SK-N-SH (cell line): Measurements from ENCODE around the gene SLC9A8. TPM values are rescaled to one million over a fixed set of nuclear protein-coding genes. Genes with fewer than 3 reads are reported as not detected.

Experiments used
- CTCF ChIA-PET: fragments of 300-600, 350-600 bp; formaldehyde crosslinking; extraction: SDS; loops from one replicate; lab custom pipeline; 2021; lab: Yijun Ruan, JAX
- POLR2A ChIA-PET: fragments of 350-600 bp; sonication (Branson Sonifier 250); formaldehyde crosslinking; extraction: SDS; loops from one replicate; lab custom pipeline; 2020; ENCODE audit warnings: antibody characterized with exemption, inconsistent platforms; lab: Yijun Ruan, JAX
- DNase-seq: peaks from one replicate; pipeline ENCODE4 v3.0.0; 2012
- H2AFZ ChIP-seq: fragments of 200-600 bp; sonication (generic); 2 replicates; pipeline ENCODE4 v1.8.1; 2016; ENCODE audit warnings: antibody characterized with exemption, mild to moderate bottlenecking, low read depth
- H3F3A ChIP-seq: fragments of 200-600 bp; sonication (generic); replicated peaks from 2 replicates; pipeline ENCODE3; 2016; ENCODE audit warnings: antibody characterized with exemption, mild to moderate bottlenecking; ENCODE audit not compliant: insufficient read depth
- H3K27ac ChIP-seq, 2 experiments: fragments of 200-500 bp in 1 of 2; fragments of 200-600 bp in 1 of 2; sonication (Bioruptor generic) in 1 of 2; sonication (generic), shearing (Covaris generic) in 1 of 2; 2 replicates each; pipeline versions ENCODE4 v1.5.1 to v1.6.1; 2014 to 2016; ENCODE audit warnings: low read depth in 2 of 2, inconsistent platforms in 1 of 2, low read length in 1 of 2, mild to moderate bottlenecking in 1 of 2, mixed read lengths in 1 of 2
- H3K27me3 ChIP-seq: fragments of 200-600 bp; sonication (generic), shearing (Covaris generic); 2 replicates; pipeline ENCODE4 v1.6.1; 2016; ENCODE audit warnings: mixed run types; ENCODE audit not compliant: insufficient read depth
- H3K36me3 ChIP-seq, 2 experiments: fragments of 200-500 bp in 1 of 2; fragments of 200-600 bp in 1 of 2; sonication (Bioruptor generic) in 1 of 2; sonication (generic) in 1 of 2; replicated peaks in 1 of 2; 2 replicates each; pipeline versions ENCODE3 to v1.5.1; 2014 to 2016; ENCODE audit warnings: low read length in 1 of 2, mild to moderate bottlenecking in 1 of 2; ENCODE audit not compliant: insufficient read depth in 2 of 2, control insufficient read depth in 1 of 2
- H3K4me1 ChIP-seq, 2 experiments: fragments of 200-500 bp in 1 of 2; fragments of 200-600 bp in 1 of 2; sonication (Bioruptor generic) in 1 of 2; sonication (generic), shearing (Covaris generic) in 1 of 2; 2 replicates each; pipeline versions ENCODE4 v1.5.1 to v1.6.1; 2014 to 2016; ENCODE audit warnings: low read depth in 1 of 2, low read length in 1 of 2, mixed run types in 1 of 2; ENCODE audit not compliant: insufficient read depth in 2 of 2, control insufficient read depth in 1 of 2
- H3K4me2 ChIP-seq: fragments of 200-600 bp; sonication (generic), shearing (Covaris generic); 2 replicates; pipeline ENCODE4 v1.6.1; 2017; ENCODE audit warnings: mixed run types
- H3K4me3 ChIP-seq, 2 experiments: fragments of 200-500 bp in 1 of 2; fragments of 200-600 bp in 1 of 2; sonication (Bioruptor generic) in 1 of 2; sonication (generic), shearing (Covaris generic) in 1 of 2; 2 replicates each; pipeline versions ENCODE4 v1.5.1 to v1.8.1; 2014 to 2016; ENCODE audit warnings: low read depth in 2 of 2, inconsistent platforms in 1 of 2, low read length in 1 of 2, mild to moderate bottlenecking in 1 of 2, mixed read lengths in 1 of 2, moderate library complexity in 1 of 2
- H3K79me2 ChIP-seq: fragments of 200-600 bp; sonication (generic); 2 replicates; pipeline ENCODE4 v1.8.1; 2017; ENCODE audit warnings: mild to moderate bottlenecking; ENCODE audit not compliant: insufficient read depth
- H3K9ac ChIP-seq: fragments of 200-600 bp; sonication (generic); 2 replicates; pipeline ENCODE4 v1.6.1; 2017; ENCODE audit warnings: mixed run types
- H3K9me2 ChIP-seq: fragments of 200-600 bp; sonication (generic); 2 replicates; pipeline ENCODE4 v1.6.1; 2017; ENCODE audit warnings: mixed run types
- H3K9me3 ChIP-seq: fragments of 200-600 bp; sonication (generic); 2 replicates; pipeline ENCODE4 v1.6.1; 2017; ENCODE audit warnings: mixed run types, mild to moderate bottlenecking, moderate library complexity
- H4K20me1 ChIP-seq: fragments of 200-600 bp; sonication (generic); 2 replicates; pipeline ENCODE4 v1.6.1; 2017; ENCODE audit warnings: mild to moderate bottlenecking, mixed run types; ENCODE audit not compliant: insufficient read depth
- ELF1 ChIP-seq: IDR thresholded peaks from 2 replicates; pipeline ENCODE4 v1.4.0; 2012
- EP300 ChIP-seq, 2 experiments: IDR thresholded peaks; 2 replicates each; pipeline versions ENCODE4 v1.4.0 to v1.6.1; 2012; ENCODE audit warnings: borderline replicate concordance in 1 of 2, low read depth in 1 of 2, low read length in 1 of 2
- FOSL2 ChIP-seq: IDR thresholded peaks from 2 replicates; pipeline ENCODE4 v1.4.0; 2012; ENCODE audit warnings: low read depth, mild to moderate bottlenecking, moderate library complexity, borderline replicate concordance
- FOXJ3 ChIP-seq: sonication (generic); formaldehyde crosslinking; IDR thresholded peaks from 2 replicates; pipeline ENCODE4 v1.5.1; 2020; ENCODE audit warnings: mild to moderate bottlenecking, missing genetic modification reagents
- JUND ChIP-seq: IDR thresholded peaks from 2 replicates; pipeline ENCODE4 v1.4.0; 2012
- MEF2A ChIP-seq: IDR thresholded peaks from 2 replicates; pipeline ENCODE4 v1.4.0; 2012; ENCODE audit warnings: low read depth, borderline replicate concordance
- MXI1 ChIP-seq: IDR thresholded peaks from 2 replicates; pipeline ENCODE4 v1.6.1; 2012; ENCODE audit warnings: mild to moderate bottlenecking, low read depth, low read length, improper control_type of control experiment
- NFIC ChIP-seq: IDR thresholded peaks from 2 replicates; pipeline ENCODE4 v1.4.0; 2012; ENCODE audit warnings: borderline replicate concordance
- POLR2AphosphoS5 ChIP-seq: IDR thresholded peaks from 2 replicates; pipeline ENCODE4 v1.6.1; 2012; ENCODE audit warnings: low read depth, low read length
- RAD21 ChIP-seq: IDR thresholded peaks from 2 replicates; pipeline ENCODE4 v1.6.1; 2012; ENCODE audit warnings: mild to moderate bottlenecking, low read length
- REST ChIP-seq: IDR thresholded peaks from 2 replicates; pipeline ENCODE4 v1.6.1; 2012; ENCODE audit warnings: mild to moderate bottlenecking, low read depth, low read length, moderate library complexity
- RFX5 ChIP-seq: IDR thresholded peaks from 2 replicates; pipeline ENCODE4 v1.6.1; 2012; ENCODE audit warnings: mild to moderate bottlenecking, improper control_type of control experiment, low read length
- RXRA ChIP-seq: IDR thresholded peaks from 2 replicates; pipeline ENCODE4 v1.4.0; 2012; ENCODE audit warnings: low read depth, mild to moderate bottlenecking, borderline replicate concordance
- SIN3A ChIP-seq: IDR thresholded peaks from 2 replicates; pipeline ENCODE4 v1.6.1; 2012; ENCODE audit warnings: low read depth, mild to moderate bottlenecking, low read length, moderate library complexity, borderline replicate concordance
- TAF1 ChIP-seq: IDR thresholded peaks from 2 replicates; pipeline ENCODE4 v1.6.1; 2012; ENCODE audit warnings: low read depth, mild to moderate bottlenecking, low read length, moderate library complexity, borderline replicate concordance
- YY1 ChIP-seq: IDR thresholded peaks from 2 replicates; pipeline ENCODE4 v1.4.0; 2012; ENCODE audit warnings: low read depth, mild to moderate bottlenecking
- WGBS: methylation state at CpG from one replicate; pipeline ENCODE4 v1.1.6; 2017; ENCODE audit warnings: low lambda C conversion rate; 5-methylcytosine and 5-hydroxymethylcytosine counted together
- polyA plus RNA-seq, 3 experiments: library from polyadenylated mRNA; depleted of rRNA; stranded (reverse); fragments of >200 nt; gene quantifications; 2 replicates each; pipeline ENCODE4 v1.2.3, GENCODE V29; 2012
- TF ChIP-seq, protein P1 (sequence below): fragments of 150-350 bp; IDR thresholded peaks from 2 replicates; pipeline ENCODE4 v1.6.1; 2016; ENCODE audit warnings: mild to moderate bottlenecking, low read depth, low read length
- TF ChIP-seq, protein P2 (sequence below): fragments of 200-600 bp; sonication (generic); IDR thresholded peaks from 2 replicates; pipeline ENCODE4 v1.6.1; 2017; ENCODE audit warnings: antibody characterized with exemption, mild to moderate bottlenecking, moderate library complexity
- TF ChIP-seq, protein P3 (sequence below): IDR thresholded peaks from 2 replicates; pipeline ENCODE4 v1.4.0; 2012; ENCODE audit warnings: low read depth, borderline replicate concordance
- TF ChIP-seq, protein P4 (sequence below): IDR thresholded peaks from 2 replicates; pipeline ENCODE4 v1.4.0; 2012; ENCODE audit warnings: low read depth

The SLC9A8 gene
- polyA plus RNA-seq, 1 of the 3 experiments (the other 2 are of a cell fraction) = 3.4 TPM

DNA sequence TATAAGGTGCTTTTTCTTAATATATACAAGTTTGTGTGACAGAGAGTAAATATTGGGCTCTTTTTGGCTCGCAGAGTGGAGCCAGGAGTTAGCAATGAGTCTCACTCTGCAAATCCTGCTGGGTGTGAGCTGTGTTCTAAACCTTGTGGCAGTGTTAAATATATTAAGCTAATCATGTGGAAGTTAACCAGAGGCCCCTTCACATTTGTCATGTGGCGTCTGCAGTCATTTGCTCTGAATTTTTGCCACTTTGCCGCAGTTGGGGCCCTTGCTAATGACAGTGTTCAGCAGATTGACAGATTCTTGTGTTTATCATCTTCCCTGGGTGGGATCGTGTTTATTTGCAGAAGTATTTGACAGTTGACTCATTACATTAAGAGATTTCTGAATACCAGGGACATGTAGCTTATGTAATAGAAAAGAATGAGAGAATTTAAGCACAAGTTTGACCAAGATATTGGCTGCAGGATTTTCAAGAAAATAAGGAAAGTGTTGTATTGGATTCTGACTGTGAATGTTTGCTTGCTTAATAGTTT lies 64.8 kb downstream of the SLC9A8 start:
- no peak for TF ChIP-seq RXRA
- TF ChIP-seq TAF1 = no peak
- TF ChIP-seq POLR2AphosphoS5 = no peak
- TF ChIP-seq RAD21 = no peak
- no peak for TF ChIP-seq MXI1
- TF ChIP-seq, protein P1, sequence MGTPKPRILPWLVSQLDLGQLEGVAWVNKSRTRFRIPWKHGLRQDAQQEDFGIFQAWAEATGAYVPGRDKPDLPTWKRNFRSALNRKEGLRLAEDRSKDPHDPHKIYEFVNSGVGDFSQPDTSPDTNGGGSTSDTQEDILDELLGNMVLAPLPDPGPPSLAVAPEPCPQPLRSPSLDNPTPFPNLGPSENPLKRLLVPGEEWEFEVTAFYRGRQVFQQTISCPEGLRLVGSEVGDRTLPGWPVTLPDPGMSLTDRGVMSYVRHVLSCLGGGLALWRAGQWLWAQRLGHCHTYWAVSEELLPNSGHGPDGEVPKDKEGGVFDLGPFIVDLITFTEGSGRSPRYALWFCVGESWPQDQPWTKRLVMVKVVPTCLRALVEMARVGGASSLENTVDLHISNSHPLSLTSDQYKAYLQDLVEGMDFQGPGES = no peak
- TF ChIP-seq YY1 = no peak
- TF ChIP-seq FOSL2 = no peak
- TF ChIP-seq, protein P2, sequence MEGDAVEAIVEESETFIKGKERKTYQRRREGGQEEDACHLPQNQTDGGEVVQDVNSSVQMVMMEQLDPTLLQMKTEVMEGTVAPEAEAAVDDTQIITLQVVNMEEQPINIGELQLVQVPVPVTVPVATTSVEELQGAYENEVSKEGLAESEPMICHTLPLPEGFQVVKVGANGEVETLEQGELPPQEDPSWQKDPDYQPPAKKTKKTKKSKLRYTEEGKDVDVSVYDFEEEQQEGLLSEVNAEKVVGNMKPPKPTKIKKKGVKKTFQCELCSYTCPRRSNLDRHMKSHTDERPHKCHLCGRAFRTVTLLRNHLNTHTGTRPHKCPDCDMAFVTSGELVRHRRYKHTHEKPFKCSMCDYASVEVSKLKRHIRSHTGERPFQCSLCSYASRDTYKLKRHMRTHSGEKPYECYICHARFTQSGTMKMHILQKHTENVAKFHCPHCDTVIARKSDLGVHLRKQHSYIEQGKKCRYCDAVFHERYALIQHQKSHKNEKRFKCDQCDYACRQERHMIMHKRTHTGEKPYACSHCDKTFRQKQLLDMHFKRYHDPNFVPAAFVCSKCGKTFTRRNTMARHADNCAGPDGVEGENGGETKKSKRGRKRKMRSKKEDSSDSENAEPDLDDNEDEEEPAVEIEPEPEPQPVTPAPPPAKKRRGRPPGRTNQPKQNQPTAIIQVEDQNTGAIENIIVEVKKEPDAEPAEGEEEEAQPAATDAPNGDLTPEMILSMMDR = no peak
- no peak for DNase-seq
- H3F3A ChIP-seq = no peaks in the 10 kb centered on the region
- no peaks in the 10 kb centered on the region for H3K9me2 ChIP-seq
- H2AFZ ChIP-seq = no peak overlapping the region
- H3K36me3 ChIP-seq = peaks cover 8 to 13% of the 10 kb centered on the region in 2 experiments
- no peak overlapping the region for H3K27ac ChIP-seq
- no peaks in the 10 kb centered on the region for H3K27me3 ChIP-seq
- H3K9me3 ChIP-seq = no peaks in the 10 kb centered on the region
- CTCF ChIA-PET = interaction anchor here (1.2 to 2.7 kb wide), 2 partner anchors 11 to 31 kb away, joined by 5 to 15 read pairs; no protein-coding TSS in a partner anchor
- H3K4me2 ChIP-seq = no peak overlapping the region
- H3K4me1 ChIP-seq = no peaks in the 10 kb centered on the region; a peak in 1 of 4 replicates
- no peak overlapping the region for H3K4me3 ChIP-seq
- no peak overlapping the region for H3K9ac ChIP-seq
- WGBS = 89% methylated on average over 4 of the region's 4 CpGs
- no peaks in the 10 kb centered on the region for H4K20me1 ChIP-seq
- POLR2A ChIA-PET = no interaction called here
- no peaks in the 10 kb centered on the region for H3K79me2 ChIP-seq

DNA sequence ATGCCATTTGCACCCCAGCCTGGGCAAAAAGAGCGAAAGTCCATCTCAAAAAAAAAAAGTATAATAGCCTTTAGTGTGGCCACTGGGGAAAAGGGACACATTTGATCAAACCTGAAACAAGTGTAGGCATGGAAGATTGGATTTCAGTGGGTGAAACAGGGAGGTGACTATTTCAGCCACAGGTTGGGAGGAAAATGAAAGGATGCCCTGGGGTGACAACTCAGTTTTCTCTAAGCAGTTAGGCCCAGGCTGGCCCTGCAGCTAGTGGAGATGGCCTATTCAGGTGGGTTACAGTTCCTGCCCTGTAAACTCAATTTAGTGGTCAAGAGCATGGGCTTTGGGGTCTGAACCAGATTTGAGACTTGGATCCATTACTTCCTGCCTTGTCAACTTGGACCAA lies 66.3 kb downstream of the SLC9A8 start:
- Histone ChIP-seq H3K9me2 (no peaks in the 10 kb centered on the region), H3K9me3 (no peaks in the 10 kb centered on the region), H3K4me1 (no peaks in the 10 kb centered on the region; a peak in 1 of 4 replicates), H3K79me2 (no peaks in the 10 kb centered on the region), H3K9ac (no peak overlapping the region), H3K27me3 (no peaks in the 10 kb centered on the region), H3K27ac (no peak overlapping the region), H2AFZ (no peak overlapping the region), H4K20me1 (no peaks in the 10 kb centered on the region), H3K4me3 (no peak overlapping the region), H3K36me3 (peaks cover 10 to 13% of the 10 kb centered on the region in 2 experiments), H3F3A (no peaks in the 10 kb centered on the region), H3K4me2 (no peak overlapping the region)
- ChIA-PET POLR2A (no interaction called here), CTCF (interaction anchor here (2.7 kb wide), 1 partner anchor 10 kb away, joined by 15 read pairs; no protein-coding TSS in a partner anchor)
- 96% methylated on average over 1 of the region's 1 CpG for WGBS
- DNase-seq = no peak
- TF ChIP-seq REST (no peak), SIN3A (no peak), JUND (no peak), MEF2A (no peak), NFIC (no peak), ELF1 (no peak), EP300 (IDR thresholded peaks at IDR 0.05; ENCODE audit: borderline replicate concordance in 1 of 2, low read depth in 1 of 2, low read length in 1 of 2) (no peak), RFX5 (no peak), FOXJ3 (no peak)
- TF ChIP-seq, protein P3, sequence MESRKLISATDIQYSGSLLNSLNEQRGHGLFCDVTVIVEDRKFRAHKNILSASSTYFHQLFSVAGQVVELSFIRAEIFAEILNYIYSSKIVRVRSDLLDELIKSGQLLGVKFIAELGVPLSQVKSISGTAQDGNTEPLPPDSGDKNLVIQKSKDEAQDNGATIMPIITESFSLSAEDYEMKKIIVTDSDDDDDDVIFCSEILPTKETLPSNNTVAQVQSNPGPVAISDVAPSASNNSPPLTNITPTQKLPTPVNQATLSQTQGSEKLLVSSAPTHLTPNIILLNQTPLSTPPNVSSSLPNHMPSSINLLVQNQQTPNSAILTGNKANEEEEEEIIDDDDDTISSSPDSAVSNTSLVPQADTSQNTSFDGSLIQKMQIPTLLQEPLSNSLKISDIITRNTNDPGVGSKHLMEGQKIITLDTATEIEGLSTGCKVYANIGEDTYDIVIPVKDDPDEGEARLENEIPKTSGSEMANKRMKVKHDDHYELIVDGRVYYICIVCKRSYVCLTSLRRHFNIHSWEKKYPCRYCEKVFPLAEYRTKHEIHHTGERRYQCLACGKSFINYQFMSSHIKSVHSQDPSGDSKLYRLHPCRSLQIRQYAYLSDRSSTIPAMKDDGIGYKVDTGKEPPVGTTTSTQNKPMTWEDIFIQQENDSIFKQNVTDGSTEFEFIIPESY = no peak
- TF ChIP-seq, protein P4, sequence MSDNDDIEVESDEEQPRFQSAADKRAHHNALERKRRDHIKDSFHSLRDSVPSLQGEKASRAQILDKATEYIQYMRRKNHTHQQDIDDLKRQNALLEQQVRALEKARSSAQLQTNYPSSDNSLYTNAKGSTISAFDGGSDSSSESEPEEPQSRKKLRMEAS = no peak
